ENCODE data around the gene NSG1.
A peak's percentile ranks its signal among the peaks of the same experiment; 100 is the strongest.

NSG1 gene

GRCh38 chr4:4455210-4455865, 68.4 kb downstream of the NSG1 start:
- no peak for TF ChIP-seq CTCF (IDR thresholded peaks at IDR 0.05; ENCODE audit: insufficient read depth, missing control alignments)
- peak; percentile 72 for FAIRE-seq
- DNase-seq (ENCODE audit: insufficient read length, low spot score), result no peak

GRCh38 chr4:4456351-4456750, 69.4 kb downstream of the NSG1 start:
- no peak for TF ChIP-seq CTCF (IDR thresholded peaks at IDR 0.05; ENCODE audit: insufficient read depth, missing control alignments)
- FAIRE-seq (no peak), DNase-seq (ENCODE audit: insufficient read length, low spot score) (no peak)

DNA sequence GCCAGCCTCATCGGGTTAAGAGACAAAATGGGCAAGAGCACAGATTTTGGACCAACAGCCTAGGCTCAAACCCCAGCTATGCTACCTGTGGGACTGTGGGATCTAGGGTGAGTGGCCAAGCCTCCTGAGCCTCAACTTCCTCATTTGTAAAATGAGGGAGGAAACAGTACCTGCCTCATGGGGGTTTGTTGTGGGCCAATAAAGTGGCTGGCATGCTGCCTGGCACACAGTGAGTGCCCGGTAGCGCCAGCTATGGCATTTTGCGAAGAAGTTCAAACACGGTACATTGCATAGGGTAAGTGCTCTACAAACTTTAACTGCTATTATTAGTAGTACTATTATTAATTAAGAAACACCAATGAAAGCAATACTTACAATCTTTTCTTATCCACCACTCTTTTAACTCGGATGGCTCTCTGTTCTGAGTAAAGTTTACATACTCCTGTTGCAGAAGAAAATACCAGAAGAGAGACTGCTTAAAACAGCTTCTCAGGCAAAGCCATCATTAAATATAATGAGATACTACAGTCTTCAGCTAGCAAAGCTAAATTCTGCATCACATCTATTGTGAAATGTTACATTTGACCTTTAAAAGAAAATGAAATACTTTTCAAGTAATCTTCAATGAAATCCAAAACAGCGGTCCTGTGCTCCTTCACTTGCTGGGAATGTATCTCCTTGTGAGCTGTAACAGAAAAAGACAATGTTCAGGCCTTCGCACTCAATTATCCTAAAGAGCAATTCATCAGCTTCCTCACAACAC, 70.1 kb downstream of the NSG1 start:
- DNase-seq (ENCODE audit: insufficient read length, low spot score) (no peak), FAIRE-seq (no peak)

GRCh38 chr4:4457803-4458553, 71.1 kb downstream of the NSG1 start:
- DNase-seq (ENCODE audit: insufficient read length, low spot score) (no peak), FAIRE-seq (no peak)
- no peak for TF ChIP-seq CTCF (IDR thresholded peaks at IDR 0.05; ENCODE audit: insufficient read depth, missing control alignments)

More for the DNA sequence above, 70.1 kb downstream of the NSG1 start:
- no peak for TF ChIP-seq CTCF (IDR thresholded peaks at IDR 0.05; ENCODE audit: insufficient read depth, missing control alignments)

DNA sequence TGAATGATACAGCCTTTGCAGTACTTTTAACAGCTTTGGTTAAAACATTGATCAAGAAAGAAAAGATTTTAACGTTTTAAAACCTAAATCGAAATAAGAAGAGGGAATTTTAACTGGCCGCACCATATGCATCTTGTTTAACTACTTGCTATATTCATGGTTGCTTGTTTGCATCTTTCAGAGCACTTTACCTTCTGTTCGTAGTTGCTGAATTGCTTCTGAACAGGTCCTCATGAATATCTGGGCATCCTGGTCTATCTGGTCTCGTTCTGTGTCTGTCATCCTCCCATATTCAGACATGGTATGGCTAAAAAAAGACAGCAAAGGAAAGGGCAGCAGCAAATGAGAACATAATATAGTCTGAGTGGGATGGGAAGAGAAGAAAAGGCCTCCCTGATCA, 72.3 kb downstream of the NSG1 start:
- no peak for TF ChIP-seq CTCF (IDR thresholded peaks at IDR 0.05; ENCODE audit: insufficient read depth, missing control alignments)
- DNase-seq (ENCODE audit: insufficient read length, low spot score) (no peak), FAIRE-seq (no peak)

GRCh38 chr4:4460759-4461158, 73.9 kb downstream of the NSG1 start:
- no peak for DNase-seq (ENCODE audit: insufficient read length, low spot score)
- FAIRE-seq, result no peak
- TF ChIP-seq CTCF (IDR thresholded peaks at IDR 0.05; ENCODE audit: insufficient read depth, missing control alignments), result no peak

Measured in D721Med (cell line).